GM12891 (cell line): Measurements from ENCODE around the gene ZNF232.

Experiments used
- DNase-seq: peaks from one replicate; pipeline ENCODE4 v3.0.0; 2011; ENCODE audit warnings: low spot score; ENCODE audit not compliant: insufficient read length
- FAIRE-seq: peaks from 2 replicates; lab custom pipeline; 2011; peaks lifted over from hg19 to GRCh38; lab: Jason Lieb, UNC
- PAX5 ChIP-seq: IDR thresholded peaks from 2 replicates; pipeline ENCODE4 v1.6.1; 2011; ENCODE audit warnings: low read length, moderate library complexity, mild to moderate bottlenecking; ENCODE audit not compliant: insufficient read depth, severe bottlenecking
- POLR2A ChIP-seq: IDR thresholded peaks from 2 replicates; pipeline ENCODE4 v1.6.1; 2011; ENCODE audit warnings: low read depth, low read length, control low read depth
- POLR2AphosphoS5 ChIP-seq: IDR thresholded peaks from 2 replicates; pipeline ENCODE4 v1.6.1; 2011; ENCODE audit warnings: low read depth, low read length, control low read depth
- POU2F2 ChIP-seq: IDR thresholded peaks from 2 replicates; pipeline ENCODE4 v1.6.1; 2011; ENCODE audit warnings: low read depth, mild to moderate bottlenecking, control low read depth, low read length, moderate library complexity
- SPI1 ChIP-seq: IDR thresholded peaks from 2 replicates; pipeline ENCODE4 v1.6.1; 2011; ENCODE audit warnings: low read depth, low read length, control low read depth
- TAF1 ChIP-seq: IDR thresholded peaks from 2 replicates; pipeline ENCODE4 v1.6.1; 2011; ENCODE audit warnings: low read depth, low read length, control low read depth

Gene ZNF232

GRCh38 chr17:5069724-5070123 is 42.0 kb downstream of the ZNF232 start:
- FAIRE-seq (no peak), DNase-seq (no peak)
- TF ChIP-seq PAX5 (no peak), POLR2AphosphoS5 (no peak)

DNA sequence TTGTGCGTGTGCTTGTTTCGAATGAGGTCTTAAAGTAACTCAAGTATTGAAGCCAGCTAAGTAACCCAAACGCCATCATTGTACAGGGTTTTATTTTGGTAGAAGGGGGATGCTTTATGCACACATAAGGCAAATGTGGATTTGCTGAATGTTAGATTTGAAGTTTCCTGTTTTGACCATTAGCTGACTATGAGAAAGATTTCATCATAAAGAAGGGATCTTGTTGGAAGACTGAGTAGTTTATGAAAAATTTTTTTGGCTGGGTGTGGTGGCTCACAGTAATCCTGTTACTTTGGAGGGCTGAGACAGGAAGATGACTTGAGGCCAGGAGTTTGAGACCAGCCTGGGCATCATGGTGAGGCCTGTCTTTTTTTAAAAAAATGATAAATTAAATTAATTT is 43.4 kb downstream of the ZNF232 start:
- no peak for FAIRE-seq

GRCh38 chr17:5065227-5065744 is 46.4 kb downstream of the ZNF232 start:
- no peak for DNase-seq
- FAIRE-seq = no peak
- TF ChIP-seq POLR2AphosphoS5 (no peak), SPI1 (no peak), PAX5 (no peak), POLR2A (no peak), TAF1 (no peak), POU2F2 (no peak)

More for the DNA sequence above, 43.4 kb downstream of the ZNF232 start:
- TF ChIP-seq POLR2A (no peak), SPI1 (no peak), TAF1 (no peak), POU2F2 (no peak), PAX5 (no peak), POLR2AphosphoS5 (no peak)
- DNase-seq = no peak
